A172 (cell line): ENCODE data around the gene MID1IP1. TPM values are rescaled to one million over a fixed set of nuclear protein-coding genes. Genes with fewer than 3 reads are reported as not detected.
A peak's percentile ranks its signal among the peaks of the same experiment; 100 is the strongest.

Experiments used
- DNase-seq: peaks from one replicate; pipeline ENCODE4 v3.0.0-alpha.2; 2015; ENCODE audit warnings: low spot score
- total RNA-seq: library from RNA; depleted of rRNA; stranded (reverse); fragments of >200 nt; shearing (Covaris generic); gene quantifications from 2 replicates; pipeline ENCODE4 v1.2.3, GENCODE V29; 2014

Gene MID1IP1
- total RNA-seq, 1 experiment from 2014 or later: 6.6 TPM

- DNase-seq: no peak
These were observed 10.4 kb downstream of the MID1IP1 start for GRCh38 chrX:38811515-38812243.

- DNase-seq: no peak
These were observed 14.9 kb downstream of the MID1IP1 start for GRCh38 chrX:38816155-38816554.

- peak; percentile 19 for DNase-seq
These were observed 15.9 kb downstream of the MID1IP1 start for GRCh38 chrX:38817004-38817703.

DNA sequence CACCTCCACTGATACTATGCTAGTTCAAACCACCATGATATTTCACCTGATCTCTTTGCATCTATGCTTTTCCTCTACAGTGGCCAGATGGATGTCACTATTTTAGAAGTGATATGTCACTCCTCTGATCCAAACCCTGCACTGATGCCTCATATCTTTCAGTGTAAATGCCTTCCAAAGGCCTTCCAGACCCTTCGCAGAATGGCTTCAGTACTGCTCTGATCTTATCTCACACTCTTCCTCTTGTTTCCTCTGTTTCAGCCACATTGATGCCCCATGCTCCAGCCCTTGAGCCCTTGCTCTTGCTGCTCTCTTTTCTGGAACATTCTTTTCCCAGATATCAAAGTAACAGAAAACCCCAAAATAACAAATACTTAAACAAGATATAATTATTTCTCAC is 17.9 kb downstream of the MID1IP1 start:
- no peak for DNase-seq

GRCh38 chrX:38819709-38820108 is 18.4 kb downstream of the MID1IP1 start:
- no peak for DNase-seq

GRCh38 chrX:38820751-38821150 is 19.5 kb downstream of the MID1IP1 start:
- no peak for DNase-seq

DNA sequence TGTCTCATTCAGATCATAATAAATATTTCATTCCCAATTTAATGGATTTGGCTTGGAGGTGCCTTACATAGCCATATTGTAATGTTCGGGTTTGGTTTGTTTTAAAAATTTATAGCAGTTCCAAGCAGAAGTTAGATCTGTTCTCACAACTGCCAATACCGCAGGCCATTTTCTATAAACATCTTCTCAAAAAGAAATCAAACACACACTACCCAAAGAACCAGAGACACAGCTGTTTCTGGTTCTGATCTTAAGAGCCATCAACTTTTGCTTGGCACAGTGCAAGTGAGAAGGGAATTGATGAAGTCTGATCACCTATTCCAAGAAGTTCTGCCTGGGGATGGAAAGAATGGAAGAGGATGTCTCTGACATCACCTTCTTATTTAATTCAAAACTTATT is 22.9 kb downstream of the MID1IP1 start:
- no peak for DNase-seq

GRCh38 chrX:38831949-38832348 is 30.7 kb downstream of the MID1IP1 start:
- no peak for DNase-seq

GRCh38 chrX:38837389-38837788 is 36.1 kb downstream of the MID1IP1 start:
- no peak for DNase-seq

GRCh38 chrX:38839277-38839676 is 38.0 kb downstream of the MID1IP1 start:
- DNase-seq: no peak

- DNase-seq: no peak
These were observed 38.7 kb downstream of the MID1IP1 start for GRCh38 chrX:38839944-38840343.

DNA sequence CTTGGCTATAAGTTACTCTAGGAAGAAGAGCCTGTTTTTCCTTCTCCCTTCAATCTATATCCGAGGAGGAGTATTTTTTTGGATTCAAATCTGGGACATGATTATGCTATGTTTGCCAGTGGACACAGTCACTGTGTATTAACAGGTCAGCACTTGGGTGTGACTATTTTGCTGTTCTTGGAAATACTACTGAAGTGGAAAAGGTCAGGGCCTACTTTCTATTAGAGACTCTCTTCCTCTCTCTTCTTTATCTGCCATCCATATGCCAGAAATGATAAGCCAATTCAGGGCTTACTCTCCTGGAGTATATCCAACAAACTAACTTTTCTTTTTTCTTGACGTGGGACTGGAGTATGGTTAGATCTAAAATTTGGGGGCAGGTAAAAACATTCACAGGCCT is 40.5 kb downstream of the MID1IP1 start:
- no peak for DNase-seq

DNA sequence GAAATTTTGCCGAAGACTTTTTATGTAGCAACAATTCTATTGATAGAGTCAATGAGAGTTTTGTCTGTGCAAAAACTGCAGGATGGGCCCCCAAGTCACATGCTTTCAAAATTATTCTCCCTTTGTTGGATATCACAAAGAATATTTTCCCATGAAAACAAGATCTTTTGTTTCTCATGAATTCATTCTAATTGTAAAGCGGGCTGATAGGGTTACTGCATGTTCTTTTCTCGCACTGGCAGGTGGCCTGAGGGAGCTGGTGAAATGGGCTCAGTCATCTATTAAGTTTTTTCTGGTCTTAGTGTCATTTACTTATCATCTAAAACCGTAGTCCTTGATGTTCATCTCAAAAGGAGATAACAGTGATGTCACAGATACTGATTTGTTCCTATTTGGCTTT is 44.2 kb downstream of the MID1IP1 start:
- DNase-seq: no peak

DNA sequence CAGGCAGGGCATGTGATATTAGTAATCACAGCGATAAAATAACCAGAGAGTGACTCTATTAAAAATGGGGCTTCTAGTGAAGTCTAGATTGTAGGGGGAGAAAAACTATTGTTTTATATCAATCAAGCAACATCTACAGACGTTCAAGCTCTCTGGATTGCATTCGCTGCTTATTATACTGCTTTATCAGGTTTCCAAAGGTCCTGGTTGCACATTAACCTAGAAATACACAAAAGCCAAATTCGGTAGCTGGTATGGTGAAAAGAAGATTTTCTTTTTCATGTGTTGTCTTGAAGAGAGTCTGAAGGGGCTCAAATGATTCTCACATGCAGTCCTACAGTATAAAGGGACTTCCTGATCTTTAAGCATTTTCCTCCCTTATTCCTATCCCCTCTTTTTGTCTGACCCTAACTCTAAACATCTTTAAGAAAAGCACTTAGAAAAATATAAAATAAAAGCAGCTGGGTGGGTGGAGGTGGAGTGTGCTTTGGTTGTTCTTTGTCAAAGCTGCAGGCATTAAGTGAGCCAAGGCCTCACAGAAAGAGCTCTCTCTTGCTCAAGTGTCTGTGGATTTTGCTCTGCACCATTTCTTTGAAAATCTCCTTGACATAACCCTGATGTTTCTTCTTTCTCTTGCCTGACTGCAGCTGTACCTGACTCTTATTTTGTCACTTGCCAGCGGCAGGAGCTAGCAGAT is 46.1 kb downstream of the MID1IP1 start:
- DNase-seq: no peak

DNA sequence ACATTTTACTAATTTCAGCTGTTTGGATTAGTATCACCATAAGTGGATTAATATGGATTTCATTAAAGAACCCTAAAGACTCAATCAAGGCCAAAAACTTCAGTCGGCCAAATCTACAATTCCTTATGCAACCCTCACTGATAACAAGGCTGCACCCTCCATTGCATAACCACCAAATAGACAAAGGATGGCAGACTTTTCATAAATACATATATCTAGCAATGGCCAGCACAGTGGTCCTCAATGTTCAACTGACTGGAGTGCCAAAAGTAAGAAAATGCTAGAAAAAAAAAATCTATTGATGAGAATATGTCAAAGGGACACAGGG is 46.6 kb downstream of the MID1IP1 start:
- DNase-seq: no peak

DNA sequence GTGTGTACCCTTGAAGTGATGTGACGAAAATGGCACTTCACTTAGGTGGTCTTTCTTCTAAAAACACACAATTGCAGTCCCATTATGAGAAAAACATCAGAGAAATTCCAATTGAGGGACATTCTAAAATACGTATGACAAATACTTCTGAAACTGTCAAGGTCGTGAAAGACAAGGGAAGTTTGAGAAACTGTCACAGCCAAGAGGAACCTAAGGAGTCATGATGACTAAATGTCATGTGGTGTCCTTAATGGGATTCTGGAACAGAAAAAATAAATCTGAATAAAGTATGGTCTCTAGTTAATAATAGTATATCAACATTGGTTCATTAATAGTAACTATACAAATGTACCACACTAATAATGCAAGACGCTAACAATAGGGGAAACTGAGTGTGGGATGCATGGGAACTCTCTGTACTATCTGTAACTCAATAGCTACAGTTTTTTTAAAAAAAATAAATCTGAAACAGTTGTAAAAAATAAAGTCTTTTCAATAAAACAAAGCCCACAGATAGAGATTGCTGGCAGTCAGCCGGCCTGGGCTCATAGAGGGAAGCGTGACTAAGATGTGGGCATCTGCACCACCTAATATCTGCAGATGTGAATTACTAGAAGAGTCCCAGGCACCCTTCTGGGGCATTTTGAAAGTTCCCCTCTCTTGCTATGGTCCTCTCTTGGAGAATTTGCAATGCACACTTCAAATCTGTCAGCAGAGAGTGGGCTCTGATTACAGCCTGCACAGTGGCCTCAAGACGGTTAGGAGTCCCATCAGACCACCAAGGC is 47.6 kb downstream of the MID1IP1 start:
- DNase-seq: no peak

GRCh38 chrX:38850807-38851544 is 49.7 kb downstream of the MID1IP1 start:
- DNase-seq: no peak

- DNase-seq: no peak
These were observed 53.0 kb downstream of the MID1IP1 start for GRCh38 chrX:38854305-38854704.
